K562 (cell line): ENCODE measurements around the gene SOWAHC.

Source experiments
- CBX1 ChIP-seq: sonication (generic); IDR thresholded peaks from 2 replicates; pipeline ENCODE4 v1.6.1; 2016; ENCODE audit warnings: antibody characterized with exemption, low read depth, mild to moderate bottlenecking
- SMARCB1 ChIP-seq: IDR thresholded peaks from 2 replicates; pipeline ENCODE4 v1.6.1; 2011; ENCODE audit warnings: improper control_type of control experiment, low read depth; ENCODE audit not compliant: insufficient read length
- TAF1 ChIP-seq: IDR thresholded peaks from 2 replicates; pipeline ENCODE4 v1.6.1; 2011; ENCODE audit warnings: mild to moderate bottlenecking, low read length, moderate library complexity; ENCODE audit not compliant: insufficient read depth, control insufficient read depth, severe bottlenecking; ENCODE audit errors: extremely low read depth
- TF ChIP-seq, protein P1 (sequence below): sonication (generic); formaldehyde crosslinking; IDR thresholded peaks from 2 replicates; pipeline ENCODE4 v1.8.1; 2023; ENCODE audit warnings: mild to moderate bottlenecking, missing genetic modification reagents
- TF ChIP-seq, protein P2 (sequence below), 2 experiments: fragments of 450-650 bp; formaldehyde crosslinking in 1 of 2; IDR thresholded peaks; 2 replicates each; pipeline versions ENCODE4 v1.4.0 to v1.6.1; 2014 to 2020; ENCODE audit warnings: mild to moderate bottlenecking in 2 of 2, borderline replicate concordance in 1 of 2, low read depth in 1 of 2
- TF ChIP-seq, protein P3 (sequence below), 3 experiments: IDR thresholded peaks in 2 of 3; conservative IDR thresholded peaks in 1 of 3; 2 replicates each; pipeline ENCODE4 v1.5.1; 2011 to 2012; ENCODE audit warnings: low read length in 3 of 3, mild to moderate bottlenecking in 3 of 3, control low read depth in 2 of 3, improper control_type of control experiment in 1 of 3, inconsistent platforms in 1 of 3, low read depth in 1 of 3, mixed read lengths in 1 of 3, moderate library complexity in 1 of 3; ENCODE audit not compliant: insufficient read depth in 2 of 3

DNA sequence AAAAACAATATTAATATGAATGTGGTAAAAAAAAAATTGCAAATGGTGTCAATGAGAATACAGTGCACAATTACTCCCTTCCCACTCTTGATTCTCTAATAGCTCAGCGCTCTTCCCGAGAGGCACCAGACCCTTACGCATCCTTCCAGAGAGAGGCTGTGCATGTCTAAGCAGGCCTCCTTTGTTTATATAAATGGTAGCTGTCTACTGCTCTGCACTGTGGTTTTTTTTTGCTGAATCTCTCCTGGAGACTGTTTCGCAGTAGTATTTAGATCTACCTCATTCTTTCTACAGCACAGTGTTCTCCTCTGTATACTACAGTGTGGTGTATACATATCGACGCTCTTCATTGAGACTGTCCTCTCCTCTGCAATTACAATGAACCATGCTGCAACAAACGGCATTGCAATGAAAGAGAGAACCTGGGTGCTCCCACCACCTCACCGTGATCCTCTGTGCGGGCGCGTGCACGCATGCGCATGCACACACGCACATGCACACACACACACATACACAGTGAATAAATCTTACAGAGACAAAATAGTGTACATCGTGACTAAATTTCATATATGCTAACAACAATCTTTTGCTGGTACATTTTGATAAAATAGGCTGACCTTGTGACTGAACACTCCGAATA, 19.8 kb upstream of the SOWAHC start:
- TF ChIP-seq, protein P1, sequence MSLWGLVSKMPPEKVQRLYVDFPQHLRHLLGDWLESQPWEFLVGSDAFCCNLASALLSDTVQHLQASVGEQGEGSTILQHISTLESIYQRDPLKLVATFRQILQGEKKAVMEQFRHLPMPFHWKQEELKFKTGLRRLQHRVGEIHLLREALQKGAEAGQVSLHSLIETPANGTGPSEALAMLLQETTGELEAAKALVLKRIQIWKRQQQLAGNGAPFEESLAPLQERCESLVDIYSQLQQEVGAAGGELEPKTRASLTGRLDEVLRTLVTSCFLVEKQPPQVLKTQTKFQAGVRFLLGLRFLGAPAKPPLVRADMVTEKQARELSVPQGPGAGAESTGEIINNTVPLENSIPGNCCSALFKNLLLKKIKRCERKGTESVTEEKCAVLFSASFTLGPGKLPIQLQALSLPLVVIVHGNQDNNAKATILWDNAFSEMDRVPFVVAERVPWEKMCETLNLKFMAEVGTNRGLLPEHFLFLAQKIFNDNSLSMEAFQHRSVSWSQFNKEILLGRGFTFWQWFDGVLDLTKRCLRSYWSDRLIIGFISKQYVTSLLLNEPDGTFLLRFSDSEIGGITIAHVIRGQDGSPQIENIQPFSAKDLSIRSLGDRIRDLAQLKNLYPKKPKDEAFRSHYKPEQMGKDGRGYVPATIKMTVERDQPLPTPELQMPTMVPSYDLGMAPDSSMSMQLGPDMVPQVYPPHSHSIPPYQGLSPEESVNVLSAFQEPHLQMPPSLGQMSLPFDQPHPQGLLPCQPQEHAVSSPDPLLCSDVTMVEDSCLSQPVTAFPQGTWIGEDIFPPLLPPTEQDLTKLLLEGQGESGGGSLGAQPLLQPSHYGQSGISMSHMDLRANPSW (CRISPR knock-in tag): no peak
- TF ChIP-seq CBX1 (no peak), SMARCB1 (no peak), TAF1 (no peak)
- TF ChIP-seq, protein P2, sequence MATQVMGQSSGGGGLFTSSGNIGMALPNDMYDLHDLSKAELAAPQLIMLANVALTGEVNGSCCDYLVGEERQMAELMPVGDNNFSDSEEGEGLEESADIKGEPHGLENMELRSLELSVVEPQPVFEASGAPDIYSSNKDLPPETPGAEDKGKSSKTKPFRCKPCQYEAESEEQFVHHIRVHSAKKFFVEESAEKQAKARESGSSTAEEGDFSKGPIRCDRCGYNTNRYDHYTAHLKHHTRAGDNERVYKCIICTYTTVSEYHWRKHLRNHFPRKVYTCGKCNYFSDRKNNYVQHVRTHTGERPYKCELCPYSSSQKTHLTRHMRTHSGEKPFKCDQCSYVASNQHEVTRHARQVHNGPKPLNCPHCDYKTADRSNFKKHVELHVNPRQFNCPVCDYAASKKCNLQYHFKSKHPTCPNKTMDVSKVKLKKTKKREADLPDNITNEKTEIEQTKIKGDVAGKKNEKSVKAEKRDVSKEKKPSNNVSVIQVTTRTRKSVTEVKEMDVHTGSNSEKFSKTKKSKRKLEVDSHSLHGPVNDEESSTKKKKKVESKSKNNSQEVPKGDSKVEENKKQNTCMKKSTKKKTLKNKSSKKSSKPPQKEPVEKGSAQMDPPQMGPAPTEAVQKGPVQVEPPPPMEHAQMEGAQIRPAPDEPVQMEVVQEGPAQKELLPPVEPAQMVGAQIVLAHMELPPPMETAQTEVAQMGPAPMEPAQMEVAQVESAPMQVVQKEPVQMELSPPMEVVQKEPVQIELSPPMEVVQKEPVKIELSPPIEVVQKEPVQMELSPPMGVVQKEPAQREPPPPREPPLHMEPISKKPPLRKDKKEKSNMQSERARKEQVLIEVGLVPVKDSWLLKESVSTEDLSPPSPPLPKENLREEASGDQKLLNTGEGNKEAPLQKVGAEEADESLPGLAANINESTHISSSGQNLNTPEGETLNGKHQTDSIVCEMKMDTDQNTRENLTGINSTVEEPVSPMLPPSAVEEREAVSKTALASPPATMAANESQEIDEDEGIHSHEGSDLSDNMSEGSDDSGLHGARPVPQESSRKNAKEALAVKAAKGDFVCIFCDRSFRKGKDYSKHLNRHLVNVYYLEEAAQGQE (IDR thresholded peaks at IDR 0.05; ENCODE audit: borderline replicate concordance): no peak
- TF ChIP-seq, protein P2 (CRISPR knock-in tag; IDR thresholded peaks at IDR 0.05; ENCODE audit: low read depth): no peak
- TF ChIP-seq, protein P3, sequence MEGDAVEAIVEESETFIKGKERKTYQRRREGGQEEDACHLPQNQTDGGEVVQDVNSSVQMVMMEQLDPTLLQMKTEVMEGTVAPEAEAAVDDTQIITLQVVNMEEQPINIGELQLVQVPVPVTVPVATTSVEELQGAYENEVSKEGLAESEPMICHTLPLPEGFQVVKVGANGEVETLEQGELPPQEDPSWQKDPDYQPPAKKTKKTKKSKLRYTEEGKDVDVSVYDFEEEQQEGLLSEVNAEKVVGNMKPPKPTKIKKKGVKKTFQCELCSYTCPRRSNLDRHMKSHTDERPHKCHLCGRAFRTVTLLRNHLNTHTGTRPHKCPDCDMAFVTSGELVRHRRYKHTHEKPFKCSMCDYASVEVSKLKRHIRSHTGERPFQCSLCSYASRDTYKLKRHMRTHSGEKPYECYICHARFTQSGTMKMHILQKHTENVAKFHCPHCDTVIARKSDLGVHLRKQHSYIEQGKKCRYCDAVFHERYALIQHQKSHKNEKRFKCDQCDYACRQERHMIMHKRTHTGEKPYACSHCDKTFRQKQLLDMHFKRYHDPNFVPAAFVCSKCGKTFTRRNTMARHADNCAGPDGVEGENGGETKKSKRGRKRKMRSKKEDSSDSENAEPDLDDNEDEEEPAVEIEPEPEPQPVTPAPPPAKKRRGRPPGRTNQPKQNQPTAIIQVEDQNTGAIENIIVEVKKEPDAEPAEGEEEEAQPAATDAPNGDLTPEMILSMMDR (IDR thresholded peaks at IDR 0.05 in 2 of 3, conservative IDR thresholded peaks at IDR 0.05 in 1 of 3; ENCODE audit: insufficient read depth in 2 of 3, low read depth in 1 of 3, low read length in 3 of 3): no peak
